Smooth muscle cell (in vitro differentiated cells): ENCODE results near the gene RXYLT1. TPM values are rescaled to one million over a fixed set of nuclear protein-coding genes. Genes with fewer than 3 reads are reported as not detected.

Experiments used
- DNase-seq: peaks from one replicate; lab custom pipeline; 2025; ENCODE audit not compliant: unreplicated experiment; lab: John Stamatoyannopoulos, UW
- H2AFZ ChIP-seq: fragments of 200-600 bp; sonication (generic); 2 replicates; pipeline ENCODE4 v1.6.0; 2016; ENCODE audit warnings: antibody characterized with exemption, low read depth, mild to moderate bottlenecking
- H3F3A ChIP-seq: fragments of 200-600 bp; sonication (generic); 2 replicates; pipeline ENCODE4 v1.6.0; 2017; ENCODE audit warnings: antibody characterized with exemption, low read depth
- H3K27ac ChIP-seq: fragments of 200-600 bp; sonication (generic); 2 replicates; pipeline ENCODE4 v1.5.1; 2016; ENCODE audit warnings: low read depth, mild to moderate bottlenecking
- H3K27me3 ChIP-seq: fragments of 200-600 bp; sonication (generic); 2 replicates; pipeline ENCODE4 v1.6.1; 2016; ENCODE audit warnings: low read depth, mild to moderate bottlenecking
- H3K36me3 ChIP-seq: fragments of 200-600 bp; sonication (generic); 2 replicates; pipeline ENCODE4 v1.5.1; 2016; ENCODE audit warnings: low read depth
- H3K4me1 ChIP-seq: fragments of 200-600 bp; sonication (generic); 2 replicates; pipeline ENCODE4 v1.5.1; 2016; ENCODE audit warnings: low read depth
- H3K4me2 ChIP-seq: fragments of 200-600 bp; sonication (generic); 2 replicates; pipeline ENCODE4 v1.6.0; 2016; ENCODE audit warnings: mild to moderate bottlenecking
- H3K4me3 ChIP-seq: fragments of 200-600 bp; sonication (generic); 2 replicates; pipeline ENCODE4 v1.5.1; 2016; ENCODE audit warnings: mild to moderate bottlenecking
- H3K79me2 ChIP-seq: fragments of 200-600 bp; sonication (generic); 2 replicates; pipeline ENCODE4 v1.6.0; 2016; ENCODE audit warnings: low read depth, mild to moderate bottlenecking
- H3K9ac ChIP-seq: fragments of 200-600 bp; sonication (generic); 2 replicates; pipeline ENCODE4 v1.6.0; 2016; ENCODE audit warnings: low read depth
- H3K9me3 ChIP-seq: fragments of 200-600 bp; sonication (generic); replicated peaks from 2 replicates; pipeline ENCODE4 v1.5.1; 2016; ENCODE audit warnings: low read depth
- H4K20me1 ChIP-seq: fragments of 200-600 bp; sonication (generic); 2 replicates; pipeline ENCODE4 v1.6.0; 2016; ENCODE audit warnings: low read depth
- CTCF ChIP-seq: fragments of 200-600 bp; sonication (generic); IDR thresholded peaks from 2 replicates; pipeline ENCODE4 v1.5.1; 2017; ENCODE audit warnings: borderline replicate concordance, mild to moderate bottlenecking, antibody characterized with exemption; ENCODE audit not compliant: insufficient read depth, poor library complexity, severe bottlenecking
- WGBS: methylation state at CpG from one replicate; pipeline ENCODE4 v1.1.7; 2016; ENCODE audit warnings: low lambda C conversion rate; 5-methylcytosine and 5-hydroxymethylcytosine counted together
- polyA plus RNA-seq: library from polyadenylated mRNA; unstranded; fragments of >200 nt; fragmentation: Nextera tagmentation; extraction: Ambion mirVana; gene quantifications from 2 replicates; pipeline ENCODE4 v1.2.1, GENCODE V29; 2016
- total RNA-seq: library from RNA; depleted of rRNA; stranded (reverse); fragments of >200 nt; gene quantifications from 2 replicates; pipeline ENCODE4 v1.2.3, GENCODE V29; 2014

The RXYLT1 gene
- total and polyA plus RNA-seq, 2 experiments from 2014 or later, result 9.4 to 11.1 TPM

- TF ChIP-seq CTCF, result no peak
- H3K4me3 ChIP-seq, result no peak overlapping the region
- no peak overlapping the region for H2AFZ ChIP-seq
- WGBS, result 91% methylated on average over 2 of the region's 2 CpGs
- H4K20me1 ChIP-seq, result no peaks in the 10 kb centered on the region
- H3K27me3 ChIP-seq, result no peaks in the 10 kb centered on the region
- H3K9ac ChIP-seq, result no peak overlapping the region
- no peaks in the 10 kb centered on the region for H3K36me3 ChIP-seq
- no peaks in the 10 kb centered on the region for H3K4me1 ChIP-seq
- no peaks in the 10 kb centered on the region for H3K79me2 ChIP-seq
- H3K9me3 ChIP-seq, result no peaks in the 10 kb centered on the region
- DNase-seq, result no peak
- H3K4me2 ChIP-seq, result no peak overlapping the region
- no peaks in the 10 kb centered on the region for H3F3A ChIP-seq
- no peak overlapping the region for H3K27ac ChIP-seq
Measured at GRCh38 chr12:63811334-63811733, 31.6 kb downstream of the RXYLT1 start.

- Histone ChIP-seq H3F3A (no peaks in the 10 kb centered on the region), H3K27me3 (no peaks in the 10 kb centered on the region), H3K27ac (no peak overlapping the region), H3K36me3 (no peaks in the 10 kb centered on the region), H3K4me1 (no peaks in the 10 kb centered on the region), H4K20me1 (no peaks in the 10 kb centered on the region), H3K4me2 (no peak overlapping the region), H3K9me3 (no peaks in the 10 kb centered on the region), H3K4me3 (no peak overlapping the region), H3K9ac (no peak overlapping the region), H3K79me2 (no peaks in the 10 kb centered on the region), H2AFZ (no peak overlapping the region)
- 91% methylated on average over 2 of the region's 2 CpGs for WGBS
- DNase-seq, result no peak
- no peak for TF ChIP-seq CTCF
Measured at GRCh38 chr12:63811755-63812154, 32.0 kb downstream of the RXYLT1 start.

GRCh38 chr12:63814146-63814772, 34.5 kb downstream of the RXYLT1 start:
- Histone ChIP-seq H3K4me1 (no peaks in the 10 kb centered on the region), H3K79me2 (no peaks in the 10 kb centered on the region), H3K36me3 (no peaks in the 10 kb centered on the region), H3K4me2 (no peak overlapping the region), H2AFZ (no peak overlapping the region), H3K4me3 (no peak overlapping the region), H3F3A (no peaks in the 10 kb centered on the region), H3K27ac (no peak overlapping the region), H4K20me1 (no peaks in the 10 kb centered on the region), H3K9ac (no peak overlapping the region), H3K9me3 (no peaks in the 10 kb centered on the region), H3K27me3 (no peaks in the 10 kb centered on the region)
- no peak for TF ChIP-seq CTCF
- WGBS, result 93% methylated on average over 4 of the region's 4 CpGs
- no peak for DNase-seq

GRCh38 chr12:63815482-63815852, 35.8 kb downstream of the RXYLT1 start:
- no peak overlapping the region for H3K4me2 ChIP-seq
- H3K27me3 ChIP-seq, result no peaks in the 10 kb centered on the region
- no peak overlapping the region for H3K27ac ChIP-seq
- no peak for DNase-seq
- TF ChIP-seq CTCF, result no peak
- no peaks in the 10 kb centered on the region for H4K20me1 ChIP-seq
- no peaks in the 10 kb centered on the region for H3F3A ChIP-seq
- no peak overlapping the region for H3K4me3 ChIP-seq
- no peak overlapping the region for H2AFZ ChIP-seq
- WGBS, result 91% methylated on average over 3 of the region's 3 CpGs
- no peaks in the 10 kb centered on the region for H3K4me1 ChIP-seq
- H3K9me3 ChIP-seq, result no peaks in the 10 kb centered on the region
- no peaks in the 10 kb centered on the region for H3K36me3 ChIP-seq
- no peaks in the 10 kb centered on the region for H3K79me2 ChIP-seq
- no peak overlapping the region for H3K9ac ChIP-seq
